Keratinocyte (primary cell): ENCODE data around the gene FABP3.

Source experiments
- EZH2 ChIP-seq: IDR thresholded peaks from one replicate; pipeline ENCODE4 v1.6.1; 2012; ENCODE audit warnings: inconsistent platforms, mild to moderate bottlenecking, low read length, moderate library complexity
- TF ChIP-seq, protein P1 (sequence below), 3 experiments: IDR thresholded peaks in 1 of 3; conservative IDR thresholded peaks in 1 of 3; optimal IDR thresholded peaks in 1 of 3; 2 replicates in 2 of 3; 3 replicates in 1 of 3; pipeline versions ENCODE3 to v1.5.1; 2011; ENCODE audit warnings: low read length in 3 of 3, mild to moderate bottlenecking in 3 of 3, moderate library complexity in 2 of 3, control low read depth in 1 of 3, inconsistent platforms in 1 of 3; ENCODE audit not compliant: insufficient read depth in 2 of 3; ENCODE audit errors: extremely low read depth in 1 of 3

DNA sequence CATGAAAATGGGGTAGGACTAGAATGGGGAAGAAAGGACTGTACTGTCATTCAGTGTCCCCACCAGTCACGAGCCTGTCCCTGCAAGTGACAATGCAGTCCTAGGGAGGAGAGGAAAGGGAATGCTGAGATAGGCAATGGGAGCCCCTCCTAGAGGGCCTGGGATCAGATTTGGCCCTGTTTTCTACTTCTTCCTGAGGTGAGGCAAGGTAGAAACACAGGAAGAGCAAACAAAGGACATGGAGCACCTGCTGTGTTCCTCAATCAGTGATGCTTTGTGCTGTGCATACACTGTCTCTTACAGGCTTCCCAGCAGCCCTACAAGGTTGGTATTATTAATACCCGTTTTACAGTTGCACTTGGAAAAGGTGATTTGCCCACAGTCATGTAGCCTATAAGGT, 6.1 kb downstream of the FABP3 start:
- TF ChIP-seq EZH2 = no peak
- TF ChIP-seq, protein P1, sequence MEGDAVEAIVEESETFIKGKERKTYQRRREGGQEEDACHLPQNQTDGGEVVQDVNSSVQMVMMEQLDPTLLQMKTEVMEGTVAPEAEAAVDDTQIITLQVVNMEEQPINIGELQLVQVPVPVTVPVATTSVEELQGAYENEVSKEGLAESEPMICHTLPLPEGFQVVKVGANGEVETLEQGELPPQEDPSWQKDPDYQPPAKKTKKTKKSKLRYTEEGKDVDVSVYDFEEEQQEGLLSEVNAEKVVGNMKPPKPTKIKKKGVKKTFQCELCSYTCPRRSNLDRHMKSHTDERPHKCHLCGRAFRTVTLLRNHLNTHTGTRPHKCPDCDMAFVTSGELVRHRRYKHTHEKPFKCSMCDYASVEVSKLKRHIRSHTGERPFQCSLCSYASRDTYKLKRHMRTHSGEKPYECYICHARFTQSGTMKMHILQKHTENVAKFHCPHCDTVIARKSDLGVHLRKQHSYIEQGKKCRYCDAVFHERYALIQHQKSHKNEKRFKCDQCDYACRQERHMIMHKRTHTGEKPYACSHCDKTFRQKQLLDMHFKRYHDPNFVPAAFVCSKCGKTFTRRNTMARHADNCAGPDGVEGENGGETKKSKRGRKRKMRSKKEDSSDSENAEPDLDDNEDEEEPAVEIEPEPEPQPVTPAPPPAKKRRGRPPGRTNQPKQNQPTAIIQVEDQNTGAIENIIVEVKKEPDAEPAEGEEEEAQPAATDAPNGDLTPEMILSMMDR (optimal IDR thresholded peaks at IDR 0.05 in 1 of 3, IDR thresholded peaks at IDR 0.05 in 1 of 3, conservative IDR thresholded peaks at IDR 0.05 in 1 of 3; ENCODE audit: extremely low read depth in 1 of 3, insufficient read depth in 2 of 3, low read length in 3 of 3) = no peak
